DOHH2 (cell line): ENCODE measurements around the gene CIDEB.

ENCODE experiments used
- CTCF ChIP-seq: fragments of 200-600 bp; sonication (generic); IDR thresholded peaks from one replicate; pipeline ENCODE4 v1.5.1; 2014; ENCODE audit warnings: antibody characterized with exemption, mild to moderate bottlenecking, low read depth, low read length; ENCODE audit not compliant: poor library complexity, severe bottlenecking
- EZH2phosphoT487 ChIP-seq: fragments of 200-600 bp; sonication (generic); IDR thresholded peaks from 2 replicates; pipeline ENCODE4 v1.6.1; 2017; ENCODE audit warnings: borderline replicate concordance, mild to moderate bottlenecking, antibody characterized with exemption, low read length, moderate library complexity, mixed read lengths

DNA sequence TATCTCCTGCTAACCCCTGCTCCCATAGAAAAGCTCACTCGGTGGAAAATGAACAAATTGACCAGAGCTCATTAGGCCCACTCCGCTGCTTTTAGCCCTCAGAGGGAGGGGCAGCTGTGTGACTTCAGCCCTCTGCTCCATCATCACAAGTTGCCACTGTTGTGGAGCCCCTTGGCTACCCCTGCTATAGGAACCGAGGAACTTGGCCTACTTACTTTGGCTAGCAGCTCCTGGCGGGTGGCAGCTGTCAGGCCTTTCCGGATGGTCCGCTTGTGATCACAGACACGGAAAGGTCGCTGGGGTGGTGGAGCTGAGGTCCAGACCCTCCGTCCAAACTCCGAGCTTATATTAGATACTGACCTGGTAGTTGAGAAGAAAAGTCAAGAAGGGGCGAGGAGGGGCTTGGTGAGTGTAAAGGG, 612 bp downstream of the CIDEB start:
- TF ChIP-seq CTCF = no peak
- no peak for TF ChIP-seq EZH2phosphoT487
